ENCODE measurements around the gene ASAP3.

The ASAP3 gene

GRCh38 chr1:23422241-23422877 is 61.6 kb downstream of the ASAP3 start:
- no peak for DNase-seq

DNA sequence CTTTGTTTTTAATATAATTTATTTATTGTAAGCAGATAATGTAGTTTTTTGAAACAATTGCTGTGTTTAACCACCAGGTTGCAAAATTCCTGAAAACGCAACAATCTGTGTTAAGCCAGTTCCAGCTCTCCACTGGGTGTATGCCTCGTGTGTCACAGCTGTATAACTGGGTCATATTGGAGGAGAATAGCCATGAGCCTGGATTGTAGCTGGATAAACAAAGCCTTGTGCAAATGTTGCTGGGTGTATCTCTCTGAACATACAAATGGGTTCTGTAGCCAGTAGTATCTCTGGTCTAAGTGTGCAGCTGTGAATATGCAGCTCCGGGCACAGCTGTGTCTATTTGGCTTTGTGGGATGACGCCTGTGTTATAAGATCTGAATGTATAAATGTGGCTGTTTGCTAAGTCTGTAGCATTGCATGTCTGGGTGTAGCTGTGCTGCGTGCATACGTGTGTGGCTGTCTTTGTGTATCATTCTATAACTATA is 62.2 kb downstream of the ASAP3 start:
- DNase-seq, result no peak

DNA sequence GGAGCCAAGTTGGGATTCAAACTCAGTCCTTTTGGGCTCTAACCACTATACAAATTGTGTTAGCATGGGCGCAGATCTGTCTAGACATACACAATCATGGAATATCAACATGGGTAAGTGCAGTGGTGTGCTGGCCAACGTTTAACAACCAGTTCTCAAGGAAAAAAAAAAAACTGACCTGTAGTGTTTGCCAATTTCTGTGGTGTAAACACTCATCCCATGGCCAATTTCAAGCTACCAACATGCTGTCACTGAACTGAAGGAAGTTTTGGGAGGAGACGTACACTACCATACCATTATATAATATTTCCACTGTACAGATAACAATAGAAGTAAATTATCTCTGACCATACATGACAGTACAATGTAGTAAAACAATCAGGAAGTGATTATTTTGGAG is 62.6 kb downstream of the ASAP3 start:
- no peak for DNase-seq

- no peak for DNase-seq
Observed at GRCh38 chr1:23420778-23421177, 63.2 kb downstream of the ASAP3 start.

DNA sequence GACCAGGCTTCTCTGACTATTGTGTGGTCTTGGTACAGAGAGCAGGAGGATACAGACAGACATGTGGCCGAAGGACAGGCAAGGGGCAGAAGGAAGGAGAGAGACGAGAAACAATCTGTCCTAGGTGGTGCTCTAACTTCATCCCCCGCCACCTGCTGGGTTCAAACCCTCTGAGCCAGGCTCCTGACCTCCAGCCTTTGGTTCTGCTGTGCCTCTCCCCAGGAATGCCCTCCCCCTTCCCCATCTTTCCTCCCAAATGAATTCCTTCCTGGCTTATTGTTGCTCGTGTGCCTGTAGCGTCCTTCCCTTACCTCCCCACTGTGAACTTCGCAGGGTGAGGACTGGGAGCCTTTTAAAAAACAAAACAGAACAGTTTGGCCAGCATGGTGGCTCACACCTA is 64.8 kb downstream of the ASAP3 start:
- no peak for DNase-seq

- no peak for DNase-seq
Observed at GRCh38 chr1:23417570-23417969, 66.4 kb downstream of the ASAP3 start.

DNA sequence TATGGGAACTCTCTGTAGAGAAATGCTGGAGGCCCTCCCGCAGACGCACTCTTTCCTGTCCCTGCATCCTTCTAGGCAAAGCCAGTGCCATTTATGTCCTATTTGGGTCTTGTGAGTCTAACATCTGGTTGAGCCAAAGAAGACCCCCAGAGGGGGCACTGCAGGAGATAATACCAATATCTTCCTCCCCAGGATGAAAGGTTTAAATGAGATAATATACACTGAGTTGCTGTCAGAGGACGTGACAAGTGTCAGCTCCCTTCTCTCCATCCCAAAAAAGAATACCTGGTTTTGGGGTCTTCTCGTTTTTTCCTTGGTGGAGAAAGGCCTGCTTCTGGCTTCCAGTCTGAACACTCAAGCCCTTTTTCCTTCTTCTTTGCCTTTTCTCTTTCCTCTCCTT is 67.0 kb downstream of the ASAP3 start:
- DNase-seq, result no peak

GRCh38 chr1:23408797-23409290 is 75.1 kb downstream of the ASAP3 start:
- DNase-seq, result no peak

GRCh38 chr1:23407016-23407630 is 76.9 kb downstream of the ASAP3 start:
- no peak for DNase-seq

GRCh38 chr1:23405946-23406345 is 78.0 kb downstream of the ASAP3 start:
- no peak for DNase-seq

GRCh38 chr1:23403735-23404486 is 80.1 kb downstream of the ASAP3 start:
- DNase-seq, result peak; percentile 74 to 87

DNA sequence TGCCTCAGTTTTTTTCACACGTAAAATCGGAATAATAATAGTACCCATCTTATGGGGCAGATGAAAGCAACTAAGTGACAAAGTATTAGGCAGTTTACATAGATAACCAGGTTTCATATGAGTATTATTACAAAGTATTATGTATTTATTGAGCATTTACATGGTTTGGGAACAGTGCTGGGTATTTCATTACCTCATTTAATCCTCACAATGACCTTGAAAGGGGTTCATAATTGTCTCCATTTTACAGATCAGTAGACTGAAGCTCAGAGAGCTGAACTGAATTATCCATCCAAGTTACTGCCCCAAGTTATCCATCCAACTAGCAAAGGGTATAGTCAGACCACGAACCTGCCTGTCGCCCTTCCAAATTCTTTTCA is 80.6 kb downstream of the ASAP3 start:
- no peak for DNase-seq

DNA sequence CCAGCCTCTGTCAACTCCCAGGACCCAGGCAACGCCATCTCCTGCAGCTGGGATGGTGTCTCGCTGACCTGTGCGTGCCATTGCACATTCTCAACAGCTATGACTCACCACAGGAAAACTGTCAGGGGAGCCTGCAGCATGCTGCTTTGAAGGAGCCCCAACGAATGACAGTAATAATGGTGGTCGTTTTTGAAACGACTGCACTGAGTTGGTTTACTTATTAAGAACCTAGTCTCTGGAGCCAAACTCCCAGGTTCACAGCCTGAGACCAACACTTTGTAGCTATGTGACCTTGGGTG is 81.0 kb downstream of the ASAP3 start:
- no peak for DNase-seq

DNA sequence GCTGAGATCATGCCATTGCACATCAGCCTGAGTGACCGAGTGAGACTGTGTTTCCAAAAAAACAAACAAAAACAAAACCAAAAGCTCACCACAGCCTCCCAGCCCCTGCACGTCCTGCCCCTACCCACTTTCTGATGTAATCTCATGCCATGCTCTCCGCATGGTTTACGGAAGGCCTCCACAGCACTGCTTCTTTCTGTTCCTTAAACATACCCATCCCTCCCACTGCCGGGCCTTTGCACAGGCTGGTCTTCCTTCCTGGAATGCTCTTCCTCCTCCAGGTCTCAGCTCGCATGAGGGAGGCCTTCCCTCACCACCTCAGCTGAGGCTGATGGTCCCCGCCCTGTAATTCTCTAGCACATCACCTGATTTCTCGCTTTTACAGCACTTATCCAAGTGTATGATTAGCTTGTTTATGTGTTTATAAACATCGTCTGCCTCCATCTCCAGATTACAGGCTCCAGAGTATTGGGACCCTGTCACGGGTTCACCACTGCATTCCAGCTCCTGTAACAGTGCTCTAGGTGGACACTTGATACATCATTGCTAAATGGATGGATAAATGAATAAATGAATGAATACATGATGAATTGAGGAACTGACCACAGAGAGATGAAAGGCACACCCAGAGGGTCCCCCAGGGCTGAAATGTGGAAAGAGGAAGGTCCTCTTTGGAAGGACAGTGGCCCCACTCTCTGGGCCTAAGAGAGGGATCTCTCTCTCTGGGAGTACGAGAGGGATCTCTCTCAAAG is 81.5 kb downstream of the ASAP3 start:
- no peak for DNase-seq

DNA sequence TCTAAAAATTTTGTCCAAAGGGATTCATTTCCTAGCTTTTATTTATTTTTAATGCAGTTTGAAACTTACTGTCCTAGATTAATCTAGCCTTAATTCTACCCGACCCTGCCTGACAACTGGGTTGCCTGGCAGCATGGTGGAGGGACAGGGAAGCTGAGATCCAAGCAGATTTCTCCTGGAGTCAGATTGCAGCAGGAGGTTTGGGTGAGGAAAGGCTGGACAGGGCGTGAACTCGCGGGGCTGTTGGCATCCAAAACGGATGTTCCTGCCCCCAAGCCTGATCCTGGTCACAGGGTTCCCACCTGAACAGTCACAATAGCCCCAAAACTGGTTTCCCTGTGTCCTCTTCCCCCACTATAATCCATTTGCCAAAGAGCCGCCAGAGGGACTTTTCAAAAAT is 82.7 kb downstream of the ASAP3 start:
- no peak for DNase-seq

GRCh38 chr1:23400324-23401114 is 83.5 kb downstream of the ASAP3 start:
- DNase-seq, result no peak

DNA sequence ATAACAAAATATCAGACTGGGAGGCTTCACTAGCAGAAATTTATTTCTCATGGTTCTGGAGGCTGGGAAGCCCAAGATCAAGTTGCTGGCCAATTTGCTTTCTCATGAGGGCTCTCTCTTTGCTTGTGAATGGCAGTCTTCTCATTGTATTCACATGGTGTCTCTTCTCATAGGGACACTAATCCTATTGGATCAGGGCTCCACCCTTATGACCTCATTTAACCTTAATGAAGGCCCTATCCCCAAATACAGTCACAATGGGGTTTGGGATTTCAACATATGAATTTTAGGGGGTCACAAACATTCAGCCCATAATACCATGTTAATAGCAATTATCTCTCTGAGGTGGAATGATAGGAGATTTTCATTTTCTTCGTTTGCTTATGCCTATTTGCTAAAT is 84.8 kb downstream of the ASAP3 start:
- no peak for DNase-seq

DNA sequence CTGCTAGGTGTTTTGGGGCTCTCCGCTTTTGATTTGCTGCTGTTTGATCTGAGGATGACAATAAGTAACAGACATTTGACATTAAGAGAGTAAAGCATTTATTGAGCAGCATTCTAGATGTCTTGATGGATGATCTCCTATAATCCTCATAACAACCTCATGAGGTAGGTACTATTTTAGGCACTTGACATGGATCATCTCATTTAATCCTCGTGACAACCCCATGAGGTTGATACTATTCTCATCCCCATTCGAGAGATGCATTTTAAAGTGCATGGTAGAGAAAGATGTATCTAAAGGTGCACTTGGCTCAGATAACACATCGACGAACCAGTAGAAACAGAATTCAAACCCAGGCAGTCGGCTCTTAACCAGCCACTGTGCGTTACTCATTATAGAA is 86.1 kb downstream of the ASAP3 start:
- DNase-seq, result no peak

DNA sequence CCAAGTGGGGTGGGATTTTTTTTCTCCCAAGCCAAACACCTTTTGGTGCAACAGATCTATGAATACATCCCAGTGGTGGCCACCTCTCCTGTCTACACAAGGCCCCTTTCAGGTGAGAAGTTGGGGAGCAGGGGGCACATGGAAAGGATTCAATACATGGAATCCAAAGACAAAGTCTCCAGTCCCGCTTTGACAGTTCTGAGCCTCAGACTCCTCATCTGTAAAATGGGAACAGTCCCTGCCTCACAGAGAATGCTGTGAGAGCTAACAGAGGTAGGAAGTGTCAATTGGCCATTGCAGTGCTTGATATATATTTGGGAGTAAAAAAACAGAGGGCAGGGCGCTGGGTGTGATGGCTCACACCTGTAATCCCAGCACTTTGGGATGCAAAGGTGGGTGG is 87.6 kb downstream of the ASAP3 start:
- no peak for DNase-seq

DNA sequence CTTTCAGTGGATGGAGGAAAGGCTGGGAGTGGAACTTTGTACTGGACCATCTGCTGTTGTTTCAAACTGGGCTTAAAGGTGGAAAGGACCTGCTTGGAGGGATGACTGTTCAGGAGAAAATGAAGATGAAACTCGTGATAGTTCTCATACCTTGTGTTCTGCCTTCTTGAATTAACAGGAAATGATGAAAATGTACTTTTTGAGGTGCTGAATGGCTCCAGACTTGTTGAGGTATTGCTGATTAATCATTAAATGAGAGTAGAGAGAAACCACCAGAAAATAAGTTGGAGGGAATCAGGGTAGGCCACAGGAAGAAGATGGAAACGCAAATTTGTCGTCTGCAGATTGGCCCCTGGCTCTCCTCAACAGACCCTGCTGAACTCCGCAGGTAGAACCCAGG is 88.1 kb downstream of the ASAP3 start:
- DNase-seq, result no peak

DNA sequence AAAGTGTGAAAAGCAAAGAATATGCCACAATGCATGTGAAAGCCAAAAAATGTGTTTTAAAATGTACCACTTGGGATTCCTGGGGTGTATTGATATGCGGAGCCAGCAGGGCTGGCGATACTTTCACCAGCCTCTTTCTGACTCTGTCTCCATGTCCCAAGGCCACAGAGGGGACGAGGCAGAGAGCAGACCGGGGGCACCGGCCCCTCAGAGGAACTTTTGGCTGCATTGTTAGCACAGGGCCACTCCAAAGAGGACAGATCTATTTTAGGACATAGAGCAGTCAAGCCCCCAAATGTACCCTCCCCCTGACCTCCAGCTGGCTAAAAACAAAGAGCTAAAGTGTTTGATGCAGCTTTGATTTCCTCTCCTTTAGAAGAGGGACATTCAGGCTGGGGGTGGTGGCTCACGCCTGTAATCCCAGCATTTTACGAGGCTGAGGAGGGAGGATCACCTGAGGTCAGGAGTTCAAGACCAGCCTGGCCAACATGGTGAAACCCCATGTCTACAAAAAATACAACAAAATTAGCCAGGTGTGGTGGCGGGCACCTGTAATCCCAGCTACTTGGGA is 88.7 kb downstream of the ASAP3 start:
- no peak for DNase-seq

- DNase-seq, result no peak
Observed at GRCh38 chr1:23394684-23395083, 89.3 kb downstream of the ASAP3 start.
